HepG2 (cell line): Measurements from ENCODE around the gene SMAD6. TPM values are rescaled to one million over a fixed set of nuclear protein-coding genes. Genes with fewer than 3 reads are reported as not detected.

ENCODE experiments used
- ATF5 ChIP-seq: sonication (generic); formaldehyde crosslinking; IDR thresholded peaks from 2 replicates; pipeline ENCODE4 v1.4.0; 2020; ENCODE audit warnings: mild to moderate bottlenecking, low read depth, missing genetic modification reagents
- BRCA1 ChIP-seq: sonication (generic); formaldehyde crosslinking; IDR thresholded peaks from 2 replicates; pipeline ENCODE4 v1.4.0; 2020; ENCODE audit warnings: missing genetic modification reagents
- CHD2 ChIP-seq: IDR thresholded peaks from 2 replicates; pipeline ENCODE4 v1.6.1; 2011; ENCODE audit warnings: low read depth, low read length, improper control_type of control experiment
- CREM ChIP-seq, 2 experiments: sonication (generic) in 1 of 2; formaldehyde crosslinking in 1 of 2; IDR thresholded peaks; 2 replicates each; pipeline versions ENCODE4 v1.4.0 to v1.6.1; 2016 to 2020; ENCODE audit warnings: antibody characterized with exemption in 1 of 2, mild to moderate bottlenecking in 1 of 2, missing genetic modification reagents in 1 of 2
- ERF ChIP-seq: IDR thresholded peaks from 2 replicates; pipeline ENCODE4 v1.6.1; 2018; ENCODE audit warnings: missing biosample characterization, missing genetic modification reagents
- FOXK1 ChIP-seq: sonication (generic); formaldehyde crosslinking; IDR thresholded peaks from 2 replicates; pipeline ENCODE4 v1.4.0; 2020; ENCODE audit warnings: low read depth, missing genetic modification reagents, borderline replicate concordance
- FOXO1 ChIP-seq: sonication (generic); formaldehyde crosslinking; IDR thresholded peaks from 2 replicates; pipeline ENCODE4 v1.4.0; 2020; ENCODE audit warnings: missing genetic modification reagents
- HOXA9 ChIP-seq: sonication (generic); formaldehyde crosslinking; IDR thresholded peaks from 2 replicates; pipeline ENCODE4 v1.8.1; 2022; ENCODE audit warnings: missing genetic modification reagents, mild to moderate bottlenecking, moderate library complexity, borderline replicate concordance
- IKZF1 ChIP-seq: fragments of 450-650 bp; IDR thresholded peaks from 2 replicates; pipeline ENCODE4 v1.7.1; 2016
- KDM1A ChIP-seq: IDR thresholded peaks from 2 replicates; pipeline ENCODE4 v1.6.1; 2016; ENCODE audit warnings: missing compliant biosample characterization
- PHF20 ChIP-seq: sonication (generic); formaldehyde crosslinking; IDR thresholded peaks from 2 replicates; pipeline ENCODE4 v1.5.0; 2020; ENCODE audit warnings: mild to moderate bottlenecking, missing genetic modification reagents
- SMAD3 ChIP-seq: sonication (generic); formaldehyde crosslinking; IDR thresholded peaks from 2 replicates; pipeline ENCODE4 v1.4.0; 2020; ENCODE audit warnings: missing genetic modification reagents
- SMARCE1 ChIP-seq: fragments of 450-650 bp; IDR thresholded peaks from 2 replicates; pipeline ENCODE4 v1.6.1; 2017; ENCODE audit warnings: borderline replicate concordance
- SPEN ChIP-seq: sonication (generic); formaldehyde crosslinking; IDR thresholded peaks from 2 replicates; pipeline ENCODE4 v1.5.1; 2020; ENCODE audit warnings: low read depth, mild to moderate bottlenecking, missing genetic modification reagents
- TRIM22 ChIP-seq: fragments of 450-650 bp; IDR thresholded peaks from 2 replicates; pipeline ENCODE4 v1.6.1; 2017
- ZBTB20 ChIP-seq: sonication (generic); formaldehyde crosslinking; IDR thresholded peaks from 2 replicates; pipeline ENCODE4 v1.8.1; 2023; ENCODE audit warnings: missing genetic modification reagents, low read depth, mild to moderate bottlenecking, borderline replicate concordance
- ZGPAT ChIP-seq: IDR thresholded peaks from 2 replicates; pipeline ENCODE4 v1.6.1; 2016; ENCODE audit warnings: mild to moderate bottlenecking
- ZIK1 ChIP-seq: sonication (generic); formaldehyde crosslinking; IDR thresholded peaks from 2 replicates; pipeline ENCODE4 v1.5.0; 2020; ENCODE audit warnings: mild to moderate bottlenecking, low read depth, missing genetic modification reagents, borderline replicate concordance
- ZNF10 ChIP-seq: sonication (generic); formaldehyde crosslinking; IDR thresholded peaks from 2 replicates; pipeline ENCODE4 v1.4.0; 2020; ENCODE audit warnings: mild to moderate bottlenecking, low read depth, missing genetic modification reagents, borderline replicate concordance
- ZNF101 ChIP-seq: sonication (generic); formaldehyde crosslinking; IDR thresholded peaks from 2 replicates; pipeline ENCODE4 v1.4.0; 2020; ENCODE audit warnings: mild to moderate bottlenecking, low read depth, missing genetic modification reagents, borderline replicate concordance
- ZNF138 ChIP-seq: sonication (generic); formaldehyde crosslinking; IDR thresholded peaks from 2 replicates; pipeline ENCODE4 v1.5.0; 2020; ENCODE audit warnings: mild to moderate bottlenecking, low read depth, missing genetic modification reagents
- ZNF274 ChIP-seq: sonication (generic); formaldehyde crosslinking; IDR thresholded peaks from 2 replicates; pipeline ENCODE4 v1.5.1; 2020; ENCODE audit warnings: mild to moderate bottlenecking, missing genetic modification reagents
- ZNF510 ChIP-seq: sonication (generic); formaldehyde crosslinking; IDR thresholded peaks from 2 replicates; pipeline ENCODE4 v1.4.0; 2020; ENCODE audit warnings: low read depth, mild to moderate bottlenecking, missing genetic modification reagents
- ZNF558 ChIP-seq: sonication (generic); formaldehyde crosslinking; IDR thresholded peaks from 2 replicates; pipeline ENCODE4 v1.9.0; 2022; ENCODE audit warnings: mild to moderate bottlenecking, missing genetic modification reagents, borderline replicate concordance
- ZNF572 ChIP-seq: sonication (generic); formaldehyde crosslinking; IDR thresholded peaks from 2 replicates; pipeline ENCODE4 v1.5.1; 2020; ENCODE audit warnings: mild to moderate bottlenecking, missing genetic modification reagents
- ZNF777 ChIP-seq: sonication (generic); formaldehyde crosslinking; IDR thresholded peaks from 2 replicates; pipeline ENCODE4 v1.4.0; 2020; ENCODE audit warnings: missing genetic modification reagents
- polyA plus RNA-seq, 8 experiments: library from polyadenylated mRNA; depleted of rRNA in 3 of 8; stranded (reverse) in 7 of 8; unstranded in 1 of 8; fragments of >200 nt; fragmentation: Illumina TruSeq in 4 of 8; extraction: Trizol in 4 of 8; gene quantifications; 2 replicates each; pipeline versions ENCODE4 v1.2.1 to v1.2.3, GENCODE V29; 2011 to 2016; ENCODE audit warnings: low read depth in 4 of 8, missing spikeins in 1 of 8, mixed read lengths in 1 of 8; ENCODE audit not compliant: insufficient read depth in 1 of 8
- total RNA-seq, 5 experiments: library from RNA; depleted of rRNA; stranded (reverse); fragments of >200 nt; fragmentation: Illumina TruSeq; extraction: Trizol; gene quantifications; 2 replicates each; pipeline ENCODE4 v1.2.3, GENCODE V29; 2016; ENCODE audit warnings: low read depth in 1 of 5
- TF ChIP-seq, protein P1 (sequence below): sonication (generic); formaldehyde crosslinking; IDR thresholded peaks from 2 replicates; pipeline ENCODE4 v1.5.0; 2020; ENCODE audit warnings: mild to moderate bottlenecking, missing genetic modification reagents

Gene SMAD6
- total and polyA plus RNA-seq, 2 of the 13 experiments (the other 11 are each of a cell fraction or from before 2014, with no cell fraction given): 3.3 to 4.4 TPM

GRCh38 chr15:66702035-66702786 lies at the start of gene SMAD6 (continued):
- no peak for TF ChIP-seq ATF5 (CRISPR knock-in tag)
- peak; percentile 62; the same call in 1 of the 2 replicates for TF ChIP-seq FOXK1 (CRISPR knock-in tag)
- no peak for TF ChIP-seq ZNF510 (CRISPR knock-in tag)
- no peak for TF ChIP-seq CHD2
- TF ChIP-seq ZNF10: no peak
- TF ChIP-seq ERF (CRISPR knock-in tag): no peak
- no peak for TF ChIP-seq IKZF1
- no peak for TF ChIP-seq SMARCE1
- TF ChIP-seq PHF20: no peak
- no peak for TF ChIP-seq SPEN (CRISPR knock-in tag)
- TF ChIP-seq ZGPAT (CRISPR knock-in tag): 0 out of 2 replicates have a peak, but pooled peaks have one; percentile 16
- no peak for TF ChIP-seq TRIM22
- TF ChIP-seq ZNF572 (CRISPR knock-in tag): no peak
- TF ChIP-seq HOXA9: no peak
- no peak for TF ChIP-seq ZNF138 (CRISPR knock-in tag)
- TF ChIP-seq SMAD3 (CRISPR knock-in tag): 0 out of 2 replicates have a peak, but pooled peaks have one; percentile 49
- no peak for TF ChIP-seq ZBTB20
- no peak for TF ChIP-seq BRCA1 (CRISPR knock-in tag)
- no peak for TF ChIP-seq ZNF101 (CRISPR knock-in tag)
- no peak; the same call in 1 of the 2 replicates for TF ChIP-seq ZNF558
- no peak for TF ChIP-seq ZNF777 (CRISPR knock-in tag)
- TF ChIP-seq FOXO1 (CRISPR knock-in tag): no peak
- TF ChIP-seq, protein P1, sequence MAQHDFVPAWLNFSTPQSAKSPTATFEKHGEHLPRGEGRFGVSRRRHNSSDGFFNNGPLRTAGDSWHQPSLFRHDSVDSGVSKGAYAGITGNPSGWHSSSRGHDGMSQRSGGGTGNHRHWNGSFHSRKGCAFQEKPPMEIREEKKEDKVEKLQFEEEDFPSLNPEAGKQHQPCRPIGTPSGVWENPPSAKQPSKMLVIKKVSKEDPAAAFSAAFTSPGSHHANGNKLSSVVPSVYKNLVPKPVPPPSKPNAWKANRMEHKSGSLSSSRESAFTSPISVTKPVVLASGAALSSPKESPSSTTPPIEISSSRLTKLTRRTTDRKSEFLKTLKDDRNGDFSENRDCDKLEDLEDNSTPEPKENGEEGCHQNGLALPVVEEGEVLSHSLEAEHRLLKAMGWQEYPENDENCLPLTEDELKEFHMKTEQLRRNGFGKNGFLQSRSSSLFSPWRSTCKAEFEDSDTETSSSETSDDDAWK: no peak
- peak; percentile 55; the same call in 1 of the 2 replicates for TF ChIP-seq CREM (IDR thresholded peaks at IDR 0.05)
- TF ChIP-seq CREM (CRISPR knock-in tag; IDR thresholded peaks at IDR 0.05): no peak
- TF ChIP-seq ZNF274 (CRISPR knock-in tag): no peak
- TF ChIP-seq ZIK1: no peak
- no peak for TF ChIP-seq KDM1A
